Activated CD8-positive, alpha-beta memory T cell treated with anti-CD3 and anti-CD28 coated beads for 48 hours (primary cell): Measurements from ENCODE around the gene GADD45GIP1.

Source experiments
- DNase-seq, 3 experiments: peaks; one replicate each; pipeline ENCODE4 v3.0.0-alpha.2; 2020; ENCODE audit warnings: low read depth in 2 of 3, low spot score in 2 of 3

GADD45GIP1 gene

GRCh38 chr19:12956446-12957388 lies at the start of gene GADD45GIP1:
Gene GADD45GIP1, minus strand, starts transcription at chr19:12957223. Its CDS starts 11 bp downstream, at chr19:12957212.
- DNase-seq = peak in 2 of 3 experiments; percentile 67 to 69

- DNase-seq = no peak
Measured at GRCh38 chr19:13005861-13006370, 48.9 kb upstream of the GADD45GIP1 start.

- DNase-seq = no peak
Measured at GRCh38 chr19:13005253-13005652, 48.2 kb upstream of the GADD45GIP1 start.

GRCh38 chr19:13004273-13004672 lies 47.2 kb upstream of the GADD45GIP1 start:
- DNase-seq = no peak

- no peak for DNase-seq
Measured at GRCh38 chr19:13003081-13003480, 46.1 kb upstream of the GADD45GIP1 start.

- no peak for DNase-seq
Measured at GRCh38 chr19:13002166-13002898, 45.3 kb upstream of the GADD45GIP1 start.

GRCh38 chr19:13001502-13002165 lies 44.6 kb upstream of the GADD45GIP1 start:
- DNase-seq = no peak

GRCh38 chr19:13001166-13001501 lies 44.1 kb upstream of the GADD45GIP1 start:
- DNase-seq = no peak

- DNase-seq = no peak
Measured at GRCh38 chr19:12997967-12998940, 41.2 kb upstream of the GADD45GIP1 start.

GRCh38 chr19:12997179-12997966 lies 40.4 kb upstream of the GADD45GIP1 start:
- no peak for DNase-seq

- DNase-seq = no peak
Measured at GRCh38 chr19:12996406-12997094, 39.5 kb upstream of the GADD45GIP1 start.

- DNase-seq = no peak
Measured at GRCh38 chr19:12995596-12996405, 38.8 kb upstream of the GADD45GIP1 start.

GRCh38 chr19:12994701-12995595 lies 37.9 kb upstream of the GADD45GIP1 start, which contains the start of gene NFIX:
Gene NFIX, plus strand, starts transcription at chr19:12995475. Its CDS starts 363 bp downstream, at chr19:12995838.
- no peak for DNase-seq

GRCh38 chr19:12993562-12993961 lies 36.5 kb upstream of the GADD45GIP1 start:
- no peak for DNase-seq

- DNase-seq = no peak
Measured at GRCh38 chr19:12992729-12993128, 35.7 kb upstream of the GADD45GIP1 start.

GRCh38 chr19:12991296-12991695 lies 34.3 kb upstream of the GADD45GIP1 start:
- DNase-seq = no peak

GRCh38 chr19:12990853-12991252 lies 33.8 kb upstream of the GADD45GIP1 start:
- no peak for DNase-seq
